ENCODE data around the gene PBX3.

- TF ChIP-seq CTCF (conservative IDR thresholded peaks at IDR 0.05; ENCODE audit: low read depth, low read length) (no peak), EZH2 (IDR thresholded peaks at IDR 0.05; ENCODE audit: borderline replicate concordance, low read depth, low read length, poor library complexity, severe bottlenecking) (no peak)
Observed at GRCh38 chr9:125977223-125977622, 230.1 kb downstream of the PBX3 start.
